Gastroesophageal sphincter (tissue), 4 donors: Measurements from ENCODE around the gene CDH4. TPM values are rescaled to one million over a fixed set of nuclear protein-coding genes. Genes with fewer than 3 reads are reported as not detected.

Experiments used
- ATAC-seq: fragments of 150-250 bp; one replicate; pipeline ENCODE4 v1.9.1; 2016; ENCODE audit warnings: mild to moderate bottlenecking, moderate library complexity
- H3K27ac ChIP-seq, 4 donors: fragments of 200-600 bp; sonication (generic) in 3 of 4; 1 replicate in 3 of 4; 2 replicates in 1 of 4; pipeline ENCODE4 v1.5.1; 2016 to 2019
- H3K27me3 ChIP-seq: fragments of 200-600 bp; sonication (generic); one replicate; pipeline ENCODE4 v1.5.1; 2019
- H3K36me3 ChIP-seq, 2 donors: fragments of 200-600 bp; sonication (generic); one replicate each; pipeline ENCODE4 v1.5.1; 2019; ENCODE audit warnings: control low read depth in 1 of 2
- H3K4me1 ChIP-seq, 3 donors: fragments of 200-600 bp; sonication (generic); 1 replicate in 2 of 3; 2 replicates in 1 of 3; pipeline ENCODE4 v1.5.1; 2016 to 2019; ENCODE audit warnings: control low read depth in 2 of 3
- H3K4me3 ChIP-seq, 2 donors: fragments of 200-600 bp; sonication (generic); one replicate each; pipeline ENCODE4 v1.5.1; 2019; ENCODE audit warnings: mild to moderate bottlenecking in 1 of 2, moderate library complexity in 1 of 2
- H3K9me3 ChIP-seq, 3 donors: fragments of 200-600 bp; sonication (generic); one replicate each; pipeline ENCODE4 v1.5.1; 2017 to 2019; ENCODE audit warnings: control low read depth in 2 of 3
- EP300 ChIP-seq: sonication (generic); formaldehyde crosslinking; IDR thresholded peaks from one replicate; pipeline ENCODE4 v1.6.1; 2017; ENCODE audit warnings: antibody characterized with exemption, mild to moderate bottlenecking
- POLR2A ChIP-seq, 2 donors: fragments of 450-650 bp; IDR thresholded peaks; one replicate each; pipeline ENCODE4 v1.6.1; 2017; ENCODE audit warnings: antibody characterized with exemption in 2 of 2, mild to moderate bottlenecking in 2 of 2, moderate library complexity in 1 of 2
- POLR2AphosphoS5 ChIP-seq: sonication (generic); formaldehyde crosslinking; IDR thresholded peaks from one replicate; pipeline ENCODE4 v1.6.1; 2017; ENCODE audit warnings: antibody characterized with exemption
- WGBS, 2 donors: methylation state at CpG; one replicate each; pipeline ENCODE4 v1.1.5; 2018; ENCODE audit warnings: low coverage in 1 of 2; 5-methylcytosine and 5-hydroxymethylcytosine counted together
- total RNA-seq, 4 donors: library from RNA; depleted of rRNA; stranded (reverse); fragments of >200 nt; gene quantifications; one replicate each; pipeline ENCODE4 v1.1.0, GENCODE V29; 2016
- TF ChIP-seq, protein P1 (sequence below), 4 experiments: fragments of 200-600 bp in 2 of 4; fragments of 450-650 bp in 2 of 4; sonication (generic) in 1 of 4; IDR thresholded peaks; one replicate each; pipeline ENCODE4 v1.5.1; 2017 to 2019; ENCODE audit warnings: antibody characterized with exemption in 4 of 4, mild to moderate bottlenecking in 2 of 4, moderate library complexity in 2 of 4

The CDH4 gene
- total RNA-seq, 4 donors from 2014 or later: under 0.01 to 1.5 (median 0.42) TPM; not detected in 1

DNA sequence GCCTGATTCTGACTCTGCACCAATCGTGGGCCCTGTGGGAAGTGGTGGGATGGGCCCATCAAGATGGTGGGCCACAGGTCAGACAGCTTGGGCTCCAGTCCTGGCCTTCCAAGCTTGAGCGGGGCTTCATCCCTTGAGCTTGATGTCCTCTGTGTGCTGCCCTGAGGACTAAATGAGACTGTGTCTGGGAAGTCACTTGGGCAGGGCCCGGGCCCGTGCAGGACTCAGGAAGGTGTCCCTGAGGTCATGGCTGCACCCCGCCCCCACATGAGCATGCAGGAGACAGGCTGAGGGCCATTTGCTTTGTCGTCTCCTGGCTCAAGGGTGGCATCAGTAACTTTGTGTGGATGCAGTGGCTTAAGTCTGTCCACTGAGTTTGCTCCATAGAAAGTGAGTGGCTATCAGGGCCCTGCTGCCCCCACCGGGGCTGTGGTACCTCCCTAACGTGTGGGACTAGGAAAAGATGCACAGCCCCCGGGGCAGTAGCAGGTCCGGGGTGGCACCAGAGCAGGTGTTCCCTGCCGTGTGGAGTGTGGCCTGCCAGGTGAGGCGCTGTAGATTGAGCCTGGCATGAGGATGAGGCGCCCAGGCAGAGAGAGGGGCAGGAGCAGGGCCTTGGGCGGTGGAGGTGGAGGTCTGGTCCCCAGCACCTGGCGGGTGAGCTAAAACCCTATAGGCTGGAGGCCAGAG, 515.0 kb downstream of the CDH4 start:
- no peak overlapping the region for H3K4me3 ChIP-seq
- H3K27me3 ChIP-seq: peaks cover 49% of the 10 kb centered on the region
- H3K4me1 ChIP-seq: no peaks in the 10 kb centered on the region
- no peaks in the 10 kb centered on the region for H3K9me3 ChIP-seq
- 70 to 86% methylated on average over 2 to 8 of the region's 15 CpGs for WGBS, 2 donors
- ATAC-seq: no peak
- TF ChIP-seq POLR2AphosphoS5: no peak
- no peak for TF ChIP-seq POLR2A (IDR thresholded peaks at IDR 0.05)
- TF ChIP-seq, protein P1, sequence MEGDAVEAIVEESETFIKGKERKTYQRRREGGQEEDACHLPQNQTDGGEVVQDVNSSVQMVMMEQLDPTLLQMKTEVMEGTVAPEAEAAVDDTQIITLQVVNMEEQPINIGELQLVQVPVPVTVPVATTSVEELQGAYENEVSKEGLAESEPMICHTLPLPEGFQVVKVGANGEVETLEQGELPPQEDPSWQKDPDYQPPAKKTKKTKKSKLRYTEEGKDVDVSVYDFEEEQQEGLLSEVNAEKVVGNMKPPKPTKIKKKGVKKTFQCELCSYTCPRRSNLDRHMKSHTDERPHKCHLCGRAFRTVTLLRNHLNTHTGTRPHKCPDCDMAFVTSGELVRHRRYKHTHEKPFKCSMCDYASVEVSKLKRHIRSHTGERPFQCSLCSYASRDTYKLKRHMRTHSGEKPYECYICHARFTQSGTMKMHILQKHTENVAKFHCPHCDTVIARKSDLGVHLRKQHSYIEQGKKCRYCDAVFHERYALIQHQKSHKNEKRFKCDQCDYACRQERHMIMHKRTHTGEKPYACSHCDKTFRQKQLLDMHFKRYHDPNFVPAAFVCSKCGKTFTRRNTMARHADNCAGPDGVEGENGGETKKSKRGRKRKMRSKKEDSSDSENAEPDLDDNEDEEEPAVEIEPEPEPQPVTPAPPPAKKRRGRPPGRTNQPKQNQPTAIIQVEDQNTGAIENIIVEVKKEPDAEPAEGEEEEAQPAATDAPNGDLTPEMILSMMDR (IDR thresholded peaks at IDR 0.05): no peak
- TF ChIP-seq EP300: no peak
- no peaks in the 10 kb centered on the region for H3K36me3 ChIP-seq
- H3K27ac ChIP-seq: no peak overlapping the region

DNA sequence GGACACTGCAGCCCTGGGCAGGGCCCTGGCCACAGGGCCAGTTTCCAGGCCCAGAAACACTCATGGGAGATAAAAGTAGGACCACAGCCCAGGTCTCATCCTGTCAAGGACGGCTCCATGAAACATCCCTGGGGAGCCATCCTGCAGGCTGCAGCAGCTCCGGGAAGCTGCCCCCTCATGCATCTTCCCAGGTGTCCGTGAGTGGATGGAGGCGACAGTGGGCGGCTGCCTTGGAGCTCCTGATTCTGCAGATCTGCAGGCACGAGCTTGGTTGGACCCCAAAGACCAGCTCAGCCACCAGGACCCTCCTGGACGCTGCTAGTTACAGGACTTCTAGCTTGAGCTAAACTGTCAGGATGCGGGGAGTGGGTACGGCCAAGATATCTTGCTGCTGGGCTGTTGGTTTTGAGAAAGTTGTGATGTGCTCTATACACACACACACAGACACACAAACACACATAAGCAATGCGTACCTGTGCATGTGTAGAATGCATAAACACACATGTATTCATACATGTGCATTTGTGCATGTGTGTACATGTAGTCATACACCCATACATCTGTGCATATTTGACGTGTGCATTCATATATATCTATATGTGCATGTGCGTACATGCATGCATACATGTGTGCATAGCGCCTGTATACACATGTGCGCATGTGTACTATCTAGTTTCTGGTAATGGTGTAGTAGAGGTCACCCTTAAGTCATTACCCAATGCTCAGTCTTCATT, 515.9 kb downstream of the CDH4 start:
- 85 to 93% methylated on average over 5 to 10 of the region's 14 CpGs for WGBS, 2 donors
- Histone ChIP-seq H3K36me3 (no peaks in the 10 kb centered on the region), H3K27ac (no peak overlapping the region), H3K4me1 (no peaks in the 10 kb centered on the region), H3K4me3 (no peak overlapping the region), H3K9me3 (no peaks in the 10 kb centered on the region), H3K27me3 (peaks cover 47% of the 10 kb centered on the region)
- TF ChIP-seq, protein P1 (IDR thresholded peaks at IDR 0.05): no peak
- no peak for TF ChIP-seq POLR2A (IDR thresholded peaks at IDR 0.05)
- no peak for TF ChIP-seq POLR2AphosphoS5
- TF ChIP-seq EP300: no peak
- ATAC-seq: no peak

DNA sequence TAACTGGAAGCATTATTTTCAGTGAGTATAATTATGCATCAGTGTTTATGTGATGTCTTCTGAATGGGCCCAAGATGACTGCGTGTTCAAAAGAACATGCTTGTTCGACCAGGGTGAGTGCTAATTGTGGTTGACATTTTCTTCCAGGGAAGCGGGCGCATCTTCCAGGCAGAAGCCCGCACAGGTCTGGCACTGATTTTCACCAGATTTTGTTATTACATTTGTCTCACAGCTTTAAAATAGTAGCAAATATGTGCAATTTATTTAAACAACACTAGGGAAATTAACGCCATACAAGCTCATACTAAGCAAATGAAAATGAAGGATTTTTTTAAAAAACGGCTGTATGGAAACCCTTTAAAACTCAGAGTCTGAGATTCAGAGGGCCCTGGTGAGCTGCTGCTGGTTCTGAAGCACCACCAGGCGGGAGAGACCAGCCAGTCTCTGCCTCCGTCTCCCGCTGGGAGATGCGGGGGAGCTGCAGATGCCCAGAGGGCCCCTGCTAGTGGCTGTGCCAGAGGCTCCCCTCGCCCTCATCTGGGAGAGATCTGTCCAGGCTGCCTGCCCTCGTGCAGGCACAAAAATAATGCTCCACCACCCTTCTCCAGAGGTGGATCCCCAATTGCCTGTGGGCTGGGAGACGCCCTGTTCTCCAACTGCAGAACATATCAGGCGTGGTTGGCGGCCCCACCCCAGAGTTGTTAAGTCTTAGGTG, 516.7 kb downstream of the CDH4 start:
- Histone ChIP-seq H3K4me1 (no peaks in the 10 kb centered on the region), H3K9me3 (no peaks in the 10 kb centered on the region), H3K36me3 (no peaks in the 10 kb centered on the region), H3K4me3 (no peak overlapping the region), H3K27ac (no peak overlapping the region), H3K27me3 (peaks cover 47% of the 10 kb centered on the region)
- TF ChIP-seq, protein P1 (IDR thresholded peaks at IDR 0.05): no peak
- no peak for TF ChIP-seq POLR2AphosphoS5
- TF ChIP-seq EP300: no peak
- TF ChIP-seq POLR2A (IDR thresholded peaks at IDR 0.05): no peak
- 65 to 68% methylated on average over 11 of the region's 16 CpGs for WGBS, 2 donors
- ATAC-seq: no peak

DNA sequence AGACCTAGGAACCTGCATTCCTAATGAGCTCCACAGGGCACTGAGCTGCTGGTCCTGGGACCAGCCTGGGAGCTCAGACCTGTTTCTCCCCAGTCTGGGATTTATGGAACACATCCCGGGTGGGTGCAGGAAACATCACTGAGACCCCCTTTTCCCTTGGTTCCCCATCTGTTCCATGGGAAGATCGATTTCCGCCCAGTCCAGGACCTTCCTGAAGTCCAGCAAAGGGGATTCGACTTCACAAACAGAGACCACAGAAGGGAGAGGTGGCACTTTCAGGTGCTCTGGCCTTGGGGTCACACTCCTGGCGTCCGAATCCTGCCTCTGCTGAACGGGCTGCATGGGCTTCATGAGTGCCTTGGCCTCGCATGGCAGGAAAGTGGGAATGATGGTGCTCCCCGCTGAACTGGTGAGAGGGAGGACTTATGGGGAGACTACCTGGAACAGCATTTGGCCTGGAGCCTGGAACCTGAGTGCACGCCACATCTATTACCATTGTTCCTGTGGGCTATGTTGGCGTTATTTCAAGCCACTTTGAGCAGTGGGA, 517.3 kb downstream of the CDH4 start:
- ATAC-seq: no peak
- no peak overlapping the region for H3K27ac ChIP-seq
- H3K36me3 ChIP-seq: no peaks in the 10 kb centered on the region
- no peak overlapping the region for H3K4me3 ChIP-seq
- peaks cover 45% of the 10 kb centered on the region for H3K27me3 ChIP-seq
- TF ChIP-seq EP300 (no peak), POLR2AphosphoS5 (no peak), POLR2A (IDR thresholded peaks at IDR 0.05) (no peak)
- TF ChIP-seq, protein P1 (IDR thresholded peaks at IDR 0.05): no peak
- no peaks in the 10 kb centered on the region for H3K9me3 ChIP-seq
- H3K4me1 ChIP-seq: no peaks in the 10 kb centered on the region
- 71 to 81% methylated on average over 3 of the region's 11 CpGs for WGBS, 2 donors
